ELF-1 (cell line): Measurements from ENCODE around the gene CYP2F1.
"Not testable (repeated sequence)": the region's sequence is repeated elsewhere in the genome, so short reads cannot be mapped to it uniquely, and the experiment has no call there.

Source experiments
- DNase-seq: peaks from one replicate; pipeline ENCODE4 v3.0.0-alpha.2; 2016; ENCODE audit warnings: low read depth, low spot score

Gene CYP2F1

GRCh38 chr19:41127362-41127761 lies 13.1 kb downstream of the CYP2F1 start:
- not testable (repeated sequence) for DNase-seq

DNA sequence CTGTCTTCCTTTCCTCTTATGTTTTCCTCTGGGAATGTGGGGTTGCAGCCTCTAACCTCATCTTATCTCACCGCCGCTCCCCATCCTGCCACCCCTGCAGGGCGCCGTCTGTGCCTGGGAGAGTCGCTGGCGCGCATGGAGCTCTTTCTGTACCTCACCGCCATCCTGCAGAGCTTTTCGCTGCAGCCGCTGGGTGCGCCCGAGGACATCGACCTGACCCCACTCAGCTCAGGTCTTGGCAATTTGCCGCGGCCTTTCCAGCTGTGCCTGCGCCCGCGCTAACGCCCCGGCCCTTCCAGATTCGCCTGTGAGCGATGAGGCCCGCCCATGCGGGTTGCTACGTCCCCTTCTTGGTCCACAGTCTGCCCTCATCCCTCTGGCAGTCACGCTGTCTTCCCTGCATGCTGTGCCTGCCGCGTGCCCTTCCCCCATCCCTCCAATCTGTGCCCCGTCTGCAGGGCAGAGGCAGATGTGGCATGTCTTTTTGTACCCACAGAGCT lies 13.6 kb downstream of the CYP2F1 start:
- DNase-seq: peak; percentile 90

DNA sequence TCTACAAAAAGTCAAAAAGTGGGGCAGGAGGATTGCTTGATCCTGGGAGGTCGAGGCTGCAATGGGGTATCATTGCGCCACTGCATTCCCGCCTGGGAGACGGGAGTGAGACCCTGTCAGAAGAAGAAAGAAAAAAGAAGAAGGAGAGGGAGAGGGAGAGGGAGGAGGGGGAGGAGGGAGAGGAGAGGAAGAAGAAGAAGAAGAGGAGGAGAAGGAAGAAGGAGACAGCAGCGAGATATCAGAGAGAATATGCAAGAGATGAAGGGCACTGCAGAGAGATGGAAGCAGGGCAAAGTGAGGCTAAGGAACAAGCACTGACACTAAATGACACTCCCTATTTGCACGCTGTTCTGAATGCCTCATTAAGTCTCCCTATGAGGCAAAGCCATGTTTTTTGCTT lies 14.5 kb downstream of the CYP2F1 start:
- no peak for DNase-seq

- no peak for DNase-seq
Observed at GRCh38 chr19:41131186-41131585, 17.0 kb downstream of the CYP2F1 start.

GRCh38 chr19:41133260-41133659 lies 19.0 kb downstream of the CYP2F1 start:
- no peak for DNase-seq

DNA sequence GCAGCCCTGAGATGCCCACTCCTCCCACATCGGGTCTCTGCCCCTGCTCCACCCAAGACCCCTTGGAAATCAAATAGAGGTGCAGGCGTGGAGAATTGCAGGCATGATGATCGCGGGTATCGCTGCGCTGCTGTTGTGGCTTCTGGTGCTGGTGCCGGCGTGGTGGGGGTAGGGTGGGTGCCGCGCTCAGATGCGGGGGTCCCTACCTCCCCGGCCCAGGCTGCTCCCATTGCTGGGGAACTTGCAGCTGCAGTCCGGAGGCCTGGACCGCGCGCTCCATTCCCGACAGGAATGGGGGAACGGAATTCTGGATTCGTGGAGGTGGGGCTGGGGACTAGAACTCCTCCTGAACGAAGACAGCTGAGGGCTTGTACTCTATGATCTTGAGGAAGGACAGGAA lies 20.4 kb downstream of the CYP2F1 start:
- DNase-seq: no peak

DNA sequence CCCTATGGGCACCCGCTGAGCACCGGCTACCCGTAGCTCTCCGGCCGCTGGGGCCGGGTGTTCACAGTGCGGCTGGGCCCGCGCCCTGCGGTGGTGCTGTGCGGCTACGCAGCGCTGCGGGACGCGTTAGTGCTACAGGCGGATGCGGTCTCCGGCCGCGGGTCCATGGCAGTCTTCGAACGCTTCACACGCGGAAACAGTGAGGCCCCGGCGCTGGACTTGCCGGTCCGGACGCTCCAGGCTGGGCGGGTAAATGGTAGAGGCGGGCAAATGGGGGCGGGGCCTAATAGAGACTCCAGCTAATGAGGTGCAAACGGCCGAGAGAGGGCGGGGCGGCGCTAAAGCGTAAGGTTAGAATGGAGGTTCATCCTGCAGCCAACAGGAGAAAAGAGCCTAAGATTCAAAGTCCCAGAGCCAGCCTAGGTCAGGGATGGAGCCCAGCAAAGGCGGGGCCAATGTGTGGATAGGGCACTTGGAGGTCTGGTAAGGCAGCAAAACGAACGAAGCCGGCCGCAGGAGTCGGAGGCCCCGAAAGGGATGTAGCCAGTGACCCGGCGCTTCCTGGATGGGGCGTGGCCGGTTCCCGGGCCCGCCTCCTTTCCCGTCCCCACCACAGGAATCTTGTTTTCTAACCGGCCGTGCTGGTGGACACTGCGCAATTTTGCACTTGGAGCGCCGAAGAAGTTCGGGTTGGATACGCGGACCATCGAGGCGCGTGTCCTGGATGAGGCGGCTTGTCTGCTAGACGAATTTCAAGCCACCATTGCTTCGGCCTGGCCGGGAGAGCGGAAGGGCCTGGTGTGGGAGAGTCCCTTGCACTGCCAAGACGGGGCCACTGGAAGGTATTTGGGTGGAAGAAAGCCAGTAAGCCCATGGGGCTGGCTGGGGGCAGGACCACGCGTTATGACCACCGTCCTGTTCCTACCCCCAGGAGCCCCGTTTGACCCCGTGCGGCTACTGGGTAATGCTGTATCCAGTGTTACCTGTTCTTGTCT lies 21.5 kb downstream of the CYP2F1 start:
- DNase-seq: peak; percentile 95

DNA sequence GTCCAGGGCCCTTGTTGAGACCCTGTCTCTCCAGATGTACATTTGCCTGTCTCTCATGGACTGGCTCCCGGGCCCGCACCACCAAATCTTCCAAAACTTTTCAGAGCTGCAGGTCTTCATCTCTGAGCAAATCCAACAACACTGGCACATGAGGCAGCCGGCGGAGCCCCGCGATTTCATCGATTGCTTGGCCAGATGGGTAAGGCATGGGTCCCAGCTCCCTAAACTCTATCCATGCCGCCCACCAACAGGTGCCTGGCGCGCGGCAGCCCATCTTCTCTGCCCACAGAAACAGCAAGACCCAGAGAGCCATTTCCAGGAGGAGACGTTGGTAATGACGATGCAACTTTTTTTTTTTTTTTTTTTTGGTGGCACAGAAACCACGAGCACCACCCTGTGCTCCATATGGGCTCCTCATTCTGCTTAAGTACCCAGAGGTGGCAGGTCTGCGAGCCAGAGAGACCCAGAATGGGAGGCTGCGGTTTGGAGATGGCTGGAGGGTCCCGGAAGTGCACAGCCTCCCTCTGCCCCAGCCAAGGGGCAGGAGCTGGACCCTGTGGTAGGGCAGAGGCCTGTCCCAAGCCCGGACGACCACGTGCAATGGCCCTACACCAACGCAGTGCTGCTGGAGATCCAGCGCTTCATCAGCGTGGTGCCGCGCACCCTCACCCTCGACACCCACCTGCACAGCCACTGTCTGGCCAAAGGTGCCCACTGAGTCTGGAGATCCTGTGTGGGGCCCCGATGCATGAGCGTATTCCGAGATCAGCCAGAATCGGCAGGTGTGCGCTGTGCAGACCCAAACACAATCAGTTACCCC lies 22.6 kb downstream of the CYP2F1 start:
- no peak for DNase-seq

DNA sequence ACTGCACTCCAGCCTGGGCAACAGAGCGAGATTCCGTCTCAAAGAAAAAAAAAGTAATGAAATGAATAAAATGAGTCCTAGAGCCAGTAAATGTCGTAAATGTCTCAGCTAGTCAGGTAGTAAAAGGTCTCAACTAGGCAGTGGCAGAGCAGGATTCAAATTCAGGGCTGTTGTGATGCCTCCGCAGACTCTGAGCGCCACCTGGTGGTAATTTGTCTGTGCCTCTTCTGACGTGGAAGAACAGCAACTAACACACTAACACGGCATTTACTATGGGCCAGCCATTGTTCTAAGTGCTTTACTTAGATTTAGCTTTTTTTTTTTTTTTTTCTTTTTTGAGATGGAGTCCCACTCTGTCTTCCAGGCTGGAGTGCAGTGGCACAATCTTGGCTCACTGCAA lies 30.2 kb downstream of the CYP2F1 start:
- DNase-seq: peak; percentile 93

DNA sequence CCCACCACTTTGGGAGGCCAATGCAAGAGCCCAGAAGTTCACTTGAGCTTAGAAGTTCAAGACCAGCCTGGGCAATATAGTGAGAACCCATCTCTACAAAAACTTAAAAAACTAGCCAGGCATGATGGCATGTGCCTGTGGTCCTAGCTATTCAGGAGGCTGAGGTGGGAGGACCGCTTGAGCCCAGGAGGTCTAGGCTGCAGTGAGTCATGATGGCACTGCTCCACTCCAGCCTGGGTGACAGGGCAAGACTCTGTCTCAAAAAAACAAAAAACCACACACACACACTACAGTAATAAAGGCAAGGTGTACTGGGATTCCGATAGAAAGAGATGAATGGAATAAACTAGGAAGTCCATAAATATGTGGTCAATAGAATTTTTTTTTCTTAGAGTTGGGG lies 35.6 kb downstream of the CYP2F1 start:
- no peak for DNase-seq

DNA sequence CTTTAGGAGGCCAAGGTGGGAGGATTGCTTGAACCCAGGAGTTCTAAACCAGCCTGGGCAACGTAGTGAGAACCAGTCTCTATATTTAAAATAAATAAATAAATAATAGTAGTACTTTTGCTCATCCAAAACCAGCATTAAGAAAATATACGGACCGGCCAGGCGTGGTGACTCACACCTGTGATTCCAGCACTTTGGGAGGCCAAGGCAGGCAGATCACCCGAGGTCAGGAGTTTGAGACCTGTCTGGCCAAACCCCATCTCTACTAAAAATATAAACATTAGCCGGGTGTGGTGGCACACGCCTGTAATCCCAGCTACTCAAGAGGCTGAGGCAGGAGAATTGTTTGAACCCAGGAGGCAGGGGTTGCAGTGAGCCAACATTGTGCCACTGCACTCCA lies 36.8 kb downstream of the CYP2F1 start:
- not testable (repeated sequence) for DNase-seq

- DNase-seq: no peak
Observed at GRCh38 chr19:41154060-41154459, 39.8 kb downstream of the CYP2F1 start.

GRCh38 chr19:41156207-41156606 lies 42.0 kb downstream of the CYP2F1 start:
- no peak for DNase-seq

DNA sequence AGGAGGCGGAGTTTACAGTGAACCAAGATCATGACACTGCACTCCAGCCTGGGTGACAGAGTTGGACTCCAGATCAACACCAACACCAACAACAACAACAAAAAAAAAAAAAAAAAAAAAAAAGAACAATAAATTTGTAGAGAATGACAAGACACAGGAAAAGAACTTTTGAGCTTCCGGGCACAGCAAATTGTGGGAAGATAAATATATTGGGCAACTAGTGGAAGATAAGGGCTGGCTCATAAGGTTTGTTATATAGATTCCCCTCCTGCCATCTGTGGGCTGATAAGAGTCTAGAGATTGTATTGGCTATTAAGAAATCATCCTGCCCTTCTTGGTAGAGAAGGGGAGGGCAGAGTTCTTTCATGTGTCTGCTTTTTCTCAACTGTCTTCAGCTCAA lies 45.6 kb downstream of the CYP2F1 start:
- DNase-seq: no peak

- DNase-seq: peak; percentile 49
Observed at GRCh38 chr19:41161903-41162302, 47.7 kb downstream of the CYP2F1 start.

DNA sequence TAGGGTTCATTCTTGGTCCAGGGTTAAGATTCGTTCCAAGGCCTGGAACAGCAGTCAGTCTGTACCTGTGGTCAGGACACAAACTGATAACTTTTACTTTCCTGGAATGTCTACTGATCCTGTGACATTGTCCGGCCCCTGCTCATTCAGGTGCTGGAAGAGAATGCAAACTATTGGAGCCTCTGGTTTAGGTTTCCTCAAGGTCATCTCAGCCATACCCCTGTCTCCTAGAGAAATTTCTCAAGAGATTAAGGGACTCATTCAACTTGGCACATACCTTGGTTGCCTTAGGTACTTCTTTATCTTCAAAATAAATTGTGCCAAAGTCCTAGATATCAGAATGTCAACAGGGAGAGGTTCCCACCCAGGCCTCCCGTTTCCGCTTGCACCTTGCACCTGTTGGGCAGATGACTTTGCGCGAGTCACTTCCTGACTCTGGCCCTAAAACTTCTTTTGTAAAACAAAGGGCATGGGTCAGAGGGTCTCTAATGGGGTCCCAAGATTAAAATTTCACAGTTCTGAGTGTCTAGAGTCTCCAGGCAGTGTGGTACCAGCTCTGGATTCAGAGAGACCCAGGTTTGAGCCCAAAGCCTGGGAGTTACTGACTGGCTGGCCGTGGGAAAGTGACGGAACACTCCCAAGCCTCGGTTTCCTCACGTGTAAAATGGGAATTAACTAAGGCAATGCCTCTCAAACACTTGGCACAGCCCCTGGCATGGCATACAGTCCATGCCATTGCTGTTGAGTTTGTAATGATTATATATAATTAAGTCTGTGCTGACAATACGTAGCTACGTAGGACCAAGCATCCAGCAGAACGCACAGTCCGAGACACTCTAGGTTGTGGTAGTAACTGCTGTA lies 52.9 kb downstream of the CYP2F1 start:
- no peak for DNase-seq

DNA sequence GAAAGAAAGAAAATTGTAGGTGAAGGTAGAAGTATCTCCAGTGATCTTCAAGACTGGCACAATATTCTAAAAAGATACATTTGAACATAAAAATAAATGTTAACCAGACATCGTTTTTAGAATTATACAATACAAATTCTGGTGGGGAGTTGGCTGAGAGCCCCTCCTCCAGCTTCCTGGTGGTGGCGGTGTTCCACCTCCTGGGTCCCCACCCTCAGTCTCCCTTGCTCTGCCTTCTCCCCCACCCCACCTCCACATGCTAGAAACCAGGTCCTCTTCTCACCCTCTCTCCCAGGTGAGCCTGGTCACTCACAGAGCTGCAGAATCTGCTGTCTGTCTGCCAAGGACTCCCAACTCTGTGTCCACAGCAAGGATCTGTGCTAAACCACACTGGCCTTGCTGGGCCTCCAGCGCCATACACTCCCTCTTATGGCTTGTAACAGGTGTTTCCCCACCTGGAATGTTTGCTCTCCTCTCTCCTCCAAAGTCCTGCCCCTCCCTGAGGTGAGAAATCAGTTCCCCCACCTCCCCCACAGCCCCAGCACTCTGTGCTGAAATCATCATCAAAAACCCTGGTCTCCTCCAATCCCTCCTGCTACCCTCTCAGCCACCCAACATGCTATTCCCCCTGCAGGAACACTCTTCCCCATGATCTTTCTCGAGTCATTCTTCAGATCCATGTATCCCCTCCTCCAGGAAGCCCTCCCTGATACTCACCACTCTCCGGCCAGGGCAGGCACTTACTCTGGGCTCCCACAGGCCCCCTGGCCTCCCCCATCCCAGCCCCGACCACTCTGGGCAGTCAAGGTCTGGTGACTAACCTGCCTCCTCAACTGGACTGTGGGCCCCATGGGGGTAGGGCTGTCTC lies 58.3 kb downstream of the CYP2F1 start:
- no peak for DNase-seq

GRCh38 chr19:41174297-41174928 lies 60.2 kb downstream of the CYP2F1 start:
- no peak for DNase-seq

DNA sequence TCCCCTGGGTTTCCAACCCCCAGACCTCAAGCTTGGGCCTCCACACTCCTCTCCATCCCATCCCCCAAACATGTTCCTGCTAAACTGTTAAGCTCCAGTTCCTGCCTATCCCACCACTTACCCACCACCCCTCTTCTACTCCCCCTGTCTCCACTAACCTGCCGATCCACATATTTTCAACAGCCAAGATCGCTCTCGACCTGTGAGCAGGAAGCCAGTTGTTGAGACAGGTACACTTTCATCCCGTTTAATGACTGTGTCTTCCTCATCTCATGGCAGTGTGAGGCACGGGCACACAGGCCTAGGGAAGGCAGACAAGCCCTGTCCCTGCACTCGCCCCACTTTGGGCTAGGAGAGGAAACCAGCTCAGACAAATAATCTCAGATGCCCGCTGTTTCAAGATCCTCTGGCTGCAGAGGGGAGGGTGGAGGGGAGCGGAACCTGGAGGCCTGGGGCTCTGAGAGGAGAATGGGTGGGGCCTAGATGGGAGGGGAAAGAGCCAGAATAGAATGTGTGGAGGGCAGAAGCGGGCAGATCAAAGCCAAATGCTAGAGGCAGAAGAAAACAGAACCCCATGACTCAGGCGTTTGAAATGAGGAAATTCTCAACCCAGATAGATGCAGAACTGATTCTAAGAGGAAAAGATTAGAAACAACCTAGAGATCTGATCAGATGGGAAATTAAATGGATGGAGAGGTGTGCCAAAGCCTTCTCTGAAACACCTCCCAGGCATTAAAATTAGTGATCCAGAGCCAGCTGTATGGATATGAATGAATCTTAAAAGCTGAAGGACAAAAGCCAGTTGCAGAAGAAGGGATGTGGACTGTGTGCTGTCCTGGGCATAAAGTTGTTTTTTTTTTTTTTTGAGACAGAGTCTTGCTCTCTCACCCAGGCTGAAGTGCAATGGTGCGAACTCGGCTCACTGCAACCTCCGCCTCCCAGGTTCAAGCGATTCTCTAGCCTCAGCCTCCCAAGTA lies 61.9 kb downstream of the CYP2F1 start:
- peak; percentile 98 for DNase-seq
